NCI-H510A (cell line): Measurements from ENCODE around the gene SH3D19.

ENCODE experiments used
- DNase-seq: peaks from one replicate; lab custom pipeline; 2025; lab: John Stamatoyannopoulos, UW

SH3D19 gene

GRCh38 chr4:151228189-151229119 lies 97.0 kb downstream of the SH3D19 start:
- DNase-seq = no peak

DNA sequence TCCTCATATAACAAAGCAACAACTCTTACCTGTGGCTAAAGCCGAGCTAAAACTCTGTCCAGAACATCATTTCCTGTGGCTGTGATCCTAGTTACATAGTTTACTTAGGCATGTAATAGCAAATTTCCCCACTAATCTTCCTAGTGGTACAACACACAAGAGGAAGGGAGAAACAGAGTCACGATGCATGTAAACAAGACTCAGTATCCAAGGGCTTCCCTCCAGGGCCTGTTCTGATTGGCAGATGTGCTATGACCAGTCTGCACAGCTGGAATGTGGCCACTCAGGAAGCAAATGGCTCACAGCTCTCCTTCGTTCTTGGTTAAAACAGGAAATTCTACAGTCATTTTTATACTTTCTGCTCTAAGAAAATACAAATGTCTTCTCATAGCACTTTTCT lies 97.7 kb downstream of the SH3D19 start:
- DNase-seq = no peak

- no peak for DNase-seq
These were observed 98.2 kb downstream of the SH3D19 start for GRCh38 chr4:151227172-151227571.

DNA sequence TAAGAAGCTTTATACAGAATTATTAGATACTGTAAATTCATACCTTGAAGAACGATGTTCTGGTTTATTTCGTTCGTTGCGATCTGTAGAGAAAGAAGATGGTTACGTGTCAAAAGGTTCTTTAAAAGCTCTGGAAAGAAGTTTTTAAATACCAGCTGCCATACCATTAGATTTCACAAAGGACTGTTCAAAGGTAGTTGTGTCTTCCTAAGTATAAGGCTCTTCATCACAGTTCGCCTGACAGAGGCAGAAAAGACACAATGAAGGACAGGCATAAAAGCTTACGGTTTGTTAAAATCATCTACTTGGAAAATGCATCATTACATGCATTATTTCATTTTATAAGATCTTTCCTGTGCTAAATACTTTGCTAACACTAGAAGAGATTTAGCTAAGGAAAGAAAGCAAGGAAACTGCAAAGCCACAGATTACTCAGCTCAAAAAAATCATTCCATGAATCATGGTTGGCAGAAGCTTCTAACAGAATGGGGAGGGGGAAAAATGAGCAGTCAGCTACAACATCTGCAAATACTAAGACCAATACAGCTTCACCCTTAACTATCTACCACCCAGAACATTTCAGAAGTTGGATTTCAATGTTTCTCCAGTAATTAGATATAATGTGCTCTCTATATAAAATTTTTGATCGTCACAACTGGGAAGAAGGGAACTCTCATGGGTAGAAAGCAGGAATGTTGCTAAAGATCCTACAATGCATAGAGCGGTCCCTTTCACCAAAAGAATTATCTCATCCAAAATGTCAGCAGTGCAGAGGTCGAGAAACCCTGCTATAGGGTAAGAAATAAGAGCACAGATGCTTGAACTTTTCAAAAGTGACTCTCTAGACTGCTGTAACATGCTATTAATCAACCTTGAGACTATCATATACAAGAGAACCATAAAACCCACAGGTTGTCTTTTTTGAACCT lies 99.1 kb downstream of the SH3D19 start:
- no peak for DNase-seq

- DNase-seq = no peak
These were observed 101.9 kb downstream of the SH3D19 start for GRCh38 chr4:151223465-151223864.

DNA sequence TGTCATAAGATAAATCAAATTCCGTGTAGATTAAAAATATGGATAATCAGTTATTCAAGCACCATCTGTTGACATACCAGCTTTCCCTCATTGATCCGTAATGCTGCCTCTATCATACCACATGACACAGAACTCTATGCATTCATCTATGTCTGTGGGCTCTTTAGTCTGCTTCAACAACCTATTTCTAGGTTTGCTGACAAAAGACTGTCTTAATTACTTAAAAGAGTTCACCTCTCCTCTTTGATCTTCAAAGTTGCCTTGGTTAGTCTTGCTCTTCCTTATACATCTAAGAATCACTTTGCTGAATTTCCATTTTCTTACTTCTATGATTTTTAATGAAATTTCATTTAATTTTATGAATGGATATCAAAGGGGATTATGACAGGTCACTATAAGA lies 105.5 kb downstream of the SH3D19 start:
- DNase-seq = no peak

DNA sequence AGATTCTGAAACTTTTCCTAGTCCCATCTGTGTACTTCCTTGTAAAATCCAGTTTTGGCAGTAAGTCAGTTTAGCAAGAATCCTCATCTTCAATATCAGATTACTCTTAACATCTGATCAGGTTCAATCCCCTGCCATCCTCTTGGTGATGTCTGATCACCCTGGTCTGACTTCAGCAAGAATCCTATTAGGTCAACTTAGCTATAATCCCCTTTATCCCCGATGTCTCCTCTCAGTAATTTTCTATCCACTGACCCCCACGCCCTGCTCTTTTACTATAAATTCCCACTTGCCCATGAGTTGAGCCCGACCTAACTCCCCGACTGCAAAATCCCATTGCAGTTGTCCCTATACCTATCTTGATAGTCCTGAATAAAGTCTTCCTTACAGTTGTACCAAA lies 106.3 kb downstream of the SH3D19 start:
- no peak for DNase-seq

DNA sequence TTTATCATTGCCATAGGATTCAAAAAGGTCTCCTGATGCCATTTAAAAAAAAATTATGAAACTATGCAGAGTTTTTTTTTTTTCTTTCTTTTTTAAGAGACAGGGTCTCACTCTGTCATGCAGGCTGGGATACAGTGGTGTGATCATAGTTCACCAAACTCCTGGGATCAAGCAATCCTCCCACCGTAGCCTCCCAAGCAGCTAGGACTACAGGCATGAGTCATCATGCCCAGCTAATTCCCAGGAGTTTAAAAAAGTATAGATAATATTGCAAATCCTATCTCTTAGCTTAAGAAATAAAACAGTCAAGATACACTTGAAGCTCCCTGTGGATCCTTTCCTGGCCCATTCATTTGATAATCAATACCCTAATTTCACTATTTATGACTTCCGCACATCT lies 107.1 kb downstream of the SH3D19 start:
- no peak for DNase-seq

GRCh38 chr4:151217326-151217725 lies 108.1 kb downstream of the SH3D19 start:
- no peak for DNase-seq

GRCh38 chr4:151215295-151215694 lies 110.1 kb downstream of the SH3D19 start:
- DNase-seq = no peak

DNA sequence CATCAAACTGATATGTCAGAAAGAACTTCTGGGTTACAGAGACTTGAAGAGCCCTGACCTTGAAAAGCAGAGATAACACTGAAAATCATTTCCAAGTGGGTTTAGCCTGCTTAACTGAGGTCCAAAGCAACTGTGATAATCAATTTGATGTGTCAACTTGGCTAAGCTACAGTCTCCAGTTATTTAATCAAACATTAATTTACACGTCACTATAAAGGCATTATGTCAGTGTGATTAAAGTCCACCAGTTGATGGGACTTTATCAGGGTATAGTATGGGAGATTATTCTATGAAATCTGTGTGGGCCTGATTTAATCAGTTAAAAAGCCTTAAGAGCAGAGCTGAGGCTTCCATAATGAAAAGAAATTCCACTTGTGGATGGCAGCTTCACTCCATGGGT lies 117.5 kb downstream of the SH3D19 start:
- no peak for DNase-seq

DNA sequence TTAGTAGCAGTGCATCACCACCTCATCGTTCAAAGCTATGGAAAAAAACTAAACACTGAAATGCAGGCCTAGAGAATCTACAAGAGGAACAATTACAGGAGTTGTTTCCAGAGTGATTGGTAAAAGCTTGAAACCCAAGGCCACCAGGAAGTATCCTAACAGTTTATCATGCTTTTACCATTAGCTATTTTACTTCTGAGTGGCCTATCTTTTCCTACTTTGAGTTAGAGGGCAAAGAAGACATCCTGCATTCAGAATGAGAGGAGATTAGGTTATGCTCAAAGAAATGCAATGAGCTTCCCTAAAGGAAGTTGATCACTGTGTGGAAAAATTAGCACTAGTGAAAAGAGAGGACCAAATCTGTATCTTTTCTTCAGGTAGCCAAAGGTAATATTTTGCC lies 118.2 kb downstream of the SH3D19 start:
- no peak for DNase-seq

DNA sequence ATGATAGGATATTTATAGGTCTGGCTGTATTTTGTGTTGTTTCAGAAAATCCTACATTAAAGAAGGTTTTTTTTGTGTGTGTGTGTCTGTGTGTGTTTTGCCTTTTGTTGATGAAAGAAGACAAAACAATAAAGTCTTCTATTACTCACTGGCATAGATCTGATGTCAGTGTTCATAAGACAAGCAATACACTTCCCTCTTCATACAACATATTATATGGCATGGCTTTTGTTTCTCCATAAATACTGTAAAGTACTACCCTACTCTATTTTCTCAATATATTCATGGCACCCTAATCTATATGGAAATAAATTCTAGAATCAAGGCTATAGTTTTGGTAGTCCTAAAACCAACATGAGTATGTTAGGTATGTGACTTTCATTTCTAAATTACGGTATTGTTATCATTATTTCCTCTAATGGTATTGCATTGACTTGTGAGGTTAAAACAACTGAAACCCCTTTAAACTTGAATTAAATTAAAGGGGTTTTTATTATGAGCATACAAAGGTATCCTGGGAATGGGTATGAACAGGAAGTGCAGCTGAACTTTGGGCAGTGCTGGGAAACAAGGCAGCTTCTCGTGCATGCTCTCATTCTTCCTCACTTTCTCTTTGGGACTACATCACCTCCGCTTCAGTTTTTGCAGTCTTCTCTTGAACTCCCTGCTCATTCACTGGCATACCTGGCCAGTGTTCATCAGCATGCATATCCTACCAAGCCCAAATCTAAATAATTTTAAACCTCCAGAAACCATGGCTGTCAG lies 119.0 kb downstream of the SH3D19 start:
- DNase-seq = no peak

- DNase-seq = no peak
These were observed 119.7 kb downstream of the SH3D19 start for GRCh38 chr4:151205722-151206121.

- no peak for DNase-seq
These were observed 120.4 kb downstream of the SH3D19 start for GRCh38 chr4:151204925-151205524.

DNA sequence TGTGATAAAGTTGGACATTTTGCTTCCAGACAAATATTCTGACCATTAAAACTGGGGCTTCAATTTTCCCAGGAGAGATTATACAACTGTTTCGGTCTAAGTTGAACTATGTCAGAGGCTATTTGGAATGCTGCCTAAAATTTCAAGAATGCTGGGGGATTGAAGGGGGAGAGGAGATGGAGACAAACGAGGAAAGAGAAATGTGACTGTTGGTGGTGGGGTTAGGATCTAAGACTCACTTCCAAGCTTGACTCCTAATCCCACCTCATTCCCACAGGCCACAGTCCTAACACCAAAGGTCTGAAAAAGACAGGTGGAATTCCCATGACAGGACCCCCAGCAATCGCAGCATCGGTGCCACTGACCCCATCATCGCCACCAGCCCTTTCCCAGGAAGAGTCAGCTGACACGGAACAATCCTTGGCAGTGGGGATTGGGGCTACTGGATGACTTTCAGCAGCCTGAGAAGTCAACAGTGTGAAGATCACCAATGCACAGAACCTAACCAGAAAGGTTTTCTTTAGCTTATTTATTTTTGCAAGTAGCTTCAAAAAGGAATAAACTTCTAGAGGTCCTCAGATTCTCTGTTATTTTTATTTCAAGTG lies 122.5 kb downstream of the SH3D19 start:
- no peak for DNase-seq

DNA sequence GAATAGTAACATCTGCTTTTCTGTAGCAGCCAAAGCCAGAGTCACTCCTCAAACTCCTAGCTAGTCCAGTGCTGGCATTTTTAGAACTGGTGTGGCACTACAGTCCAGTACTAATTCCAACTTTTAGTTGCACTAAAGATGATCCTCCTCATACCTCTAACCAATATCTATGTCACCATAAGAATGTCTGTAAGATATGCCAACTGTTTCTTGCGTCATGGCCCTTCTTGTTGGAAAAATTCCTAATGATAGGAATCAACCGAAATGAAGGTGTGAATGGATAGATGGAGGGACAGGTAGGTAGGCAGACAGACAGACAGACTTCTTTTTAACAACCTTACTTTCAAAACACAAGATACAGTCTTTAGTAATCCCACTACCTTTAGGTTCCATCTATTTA lies 123.0 kb downstream of the SH3D19 start:
- no peak for DNase-seq

GRCh38 chr4:151199319-151200190 lies 125.8 kb downstream of the SH3D19 start:
- DNase-seq = no peak

DNA sequence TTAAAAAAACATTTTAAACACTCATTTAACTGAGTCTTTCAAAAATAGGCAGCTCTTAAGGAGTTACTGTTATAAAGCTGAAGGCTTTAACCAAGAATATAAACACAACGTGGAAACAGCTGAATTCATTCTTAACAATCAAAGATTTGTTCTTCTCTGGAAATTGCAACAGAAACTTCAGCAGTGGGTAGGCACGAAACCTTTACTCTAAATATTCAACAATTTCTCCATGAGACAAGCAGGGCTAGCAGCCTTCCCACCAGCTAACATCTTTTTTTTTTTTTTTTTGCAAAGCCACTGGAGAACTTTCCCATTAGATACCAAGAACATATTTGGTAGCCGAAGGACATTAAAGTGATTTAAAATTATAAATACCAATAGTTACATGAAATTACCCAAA lies 126.7 kb downstream of the SH3D19 start:
- DNase-seq = no peak

GRCh38 chr4:151197247-151197646 lies 128.2 kb downstream of the SH3D19 start:
- no peak for DNase-seq
